Activated CD8-positive, alpha-beta memory T cell treated with anti-CD3 and anti-CD28 coated beads for 24 hours (primary cell): ENCODE data around the gene IFIT1.
"Not testable (repeated sequence)": the region's sequence is repeated elsewhere in the genome, so short reads cannot be mapped to it uniquely, and the experiment has no call there.

ENCODE experiments used
- DNase-seq: peaks from one replicate; pipeline ENCODE4 v3.0.0-alpha.2; 2020

The IFIT1 gene

DNA sequence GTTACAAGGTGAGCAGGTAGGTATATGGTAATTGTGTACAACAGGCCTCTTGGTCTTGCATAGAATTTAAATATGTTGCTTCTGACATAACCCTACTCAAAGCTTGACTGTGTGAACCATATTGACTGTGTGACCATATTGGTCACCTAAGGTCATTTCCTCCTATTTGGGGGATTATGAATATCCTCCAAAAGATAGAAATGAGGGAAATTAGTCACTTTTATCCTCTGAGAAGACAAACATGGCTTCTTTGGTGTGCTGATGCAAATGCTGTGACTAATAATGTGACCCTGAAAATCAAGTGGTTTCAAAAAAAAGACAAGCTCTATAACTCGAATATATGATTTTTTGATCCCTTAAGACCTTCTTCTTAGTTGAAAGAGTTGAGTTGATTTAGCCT lies 49.9 kb downstream of the IFIT1 start:
- no peak for DNase-seq

DNA sequence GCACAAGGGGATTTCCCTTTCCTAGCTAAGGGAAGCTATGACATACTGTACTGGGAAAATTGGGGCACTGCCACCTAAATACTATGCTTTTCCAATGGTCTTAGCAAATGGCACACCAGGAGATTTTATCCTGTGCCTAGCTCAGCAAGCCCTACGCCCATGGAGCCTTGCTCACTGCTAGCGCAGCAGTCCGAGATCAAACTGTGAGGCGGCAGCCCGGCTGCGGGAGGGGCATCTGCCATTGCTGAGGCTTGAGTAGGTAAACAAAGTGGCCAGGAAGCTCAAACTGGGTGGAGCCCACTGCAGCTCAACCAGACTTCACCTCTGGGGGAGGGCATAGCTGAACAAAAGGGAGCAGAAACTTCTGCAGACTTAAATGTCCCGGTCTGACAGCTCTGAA lies 52.4 kb downstream of the IFIT1 start:
- DNase-seq = not testable (repeated sequence)

DNA sequence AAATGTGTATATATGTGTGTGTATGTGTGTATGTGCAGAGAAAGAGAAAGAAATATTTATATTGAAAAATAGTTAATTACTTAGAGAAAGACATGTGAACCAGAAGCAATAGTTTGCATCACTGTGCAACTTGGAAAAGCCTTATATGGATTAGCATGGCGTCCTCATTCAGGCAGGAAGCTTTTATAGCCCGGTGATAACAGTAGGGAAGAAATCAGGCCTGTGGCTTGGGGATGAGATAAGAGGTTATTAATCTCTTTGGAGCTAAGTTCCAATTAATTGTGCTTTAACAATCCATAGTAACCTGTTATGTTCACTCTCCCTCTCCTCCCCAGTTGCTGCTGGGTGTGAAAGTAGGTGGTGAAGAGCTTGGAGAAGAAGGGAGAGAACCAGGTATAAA lies 58.5 kb downstream of the IFIT1 start:
- no peak for DNase-seq

DNA sequence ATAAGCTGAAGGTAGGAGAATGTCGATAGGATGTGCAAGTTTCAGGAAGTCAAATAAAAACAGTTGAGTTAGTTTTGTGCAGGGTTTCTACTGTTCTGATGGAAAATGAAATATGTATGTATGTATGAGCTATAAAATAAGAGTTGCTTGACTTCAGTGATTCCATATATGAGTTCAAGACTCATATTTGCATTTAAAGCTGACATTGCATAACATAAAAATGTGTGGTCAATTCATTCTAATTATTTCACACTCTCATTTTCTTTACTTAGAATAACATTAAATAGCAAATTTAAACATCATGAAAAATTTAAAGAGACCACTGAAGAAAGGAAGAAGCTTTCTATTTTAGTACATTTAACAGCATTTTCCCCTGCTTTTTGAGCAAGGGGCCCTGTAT lies 59.8 kb downstream of the IFIT1 start:
- no peak for DNase-seq

DNA sequence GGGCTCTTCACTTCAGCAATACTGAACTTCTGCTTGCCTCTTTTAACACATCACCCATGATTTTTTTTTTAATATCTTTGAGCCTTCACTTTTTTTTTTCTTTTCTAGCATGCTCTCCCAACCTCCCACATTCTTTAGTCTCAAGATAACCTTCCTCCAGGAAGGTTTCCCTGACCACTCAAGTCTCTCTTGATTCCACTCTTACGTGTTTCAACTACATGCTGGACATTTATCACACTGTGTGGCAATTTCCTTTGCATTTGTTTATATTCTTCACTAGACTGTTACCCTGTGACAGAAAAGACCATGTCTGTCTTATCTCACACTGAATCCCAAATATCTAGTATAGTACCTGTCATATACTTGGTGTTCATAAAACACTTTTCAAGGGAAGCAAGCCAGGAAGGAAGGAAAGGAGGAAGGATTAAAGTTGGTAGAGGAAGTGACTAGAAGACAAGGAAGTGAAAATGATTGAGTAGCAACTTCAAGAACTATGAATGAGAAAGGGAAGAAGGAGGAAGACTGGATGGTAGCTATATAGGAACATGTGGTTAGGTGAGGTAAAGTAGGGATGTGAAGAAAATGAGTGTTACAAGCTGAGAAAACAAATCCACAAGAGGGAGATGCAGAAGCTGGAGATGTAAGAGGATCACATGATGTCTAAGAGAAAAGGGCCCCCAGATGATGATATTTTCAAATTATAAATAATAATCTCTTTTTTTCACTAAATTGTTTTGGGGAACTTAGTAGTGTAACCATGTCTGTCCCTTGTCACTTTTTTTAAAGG lies 62.3 kb downstream of the IFIT1 start:
- no peak for DNase-seq
